ENCODE data around the gene SCARF2. TPM values are rescaled to one million over a fixed set of nuclear protein-coding genes. Genes with fewer than 3 reads are reported as not detected.

SCARF2 gene
- total and polyA plus RNA-seq, 2 of the 8 experiments (the other 6 are each of a cell fraction or from before 2014, with no cell fraction given) = 4.2 to 9.8 TPM

GRCh38 chr22:20390394-20390907 is 47.2 kb downstream of the SCARF2 start:
- no peak overlapping the region for H3K9ac ChIP-seq (replicated peaks in 1 of 4; ENCODE audit: extremely low read depth in 1 of 4, low read depth in 3 of 4, low read length in 3 of 4)
- H3K9me3 ChIP-seq (ENCODE audit: insufficient read depth in 2 of 2, low read depth in 1 of 2, low read length in 1 of 2) = no peaks in the 10 kb centered on the region
- no peak overlapping the region for H2BK5ac ChIP-seq (ENCODE audit: low read depth, low read length)
- no peaks in the 10 kb centered on the region for H3K27me3 ChIP-seq (replicated peaks in 1 of 4; ENCODE audit: control insufficient read depth in 3 of 4, extremely low read depth in 1 of 4, insufficient read depth in 3 of 4, low read length in 3 of 4)
- no peak overlapping the region for H2BK120ac ChIP-seq (replicated peaks; ENCODE audit: low read depth, low read length)
- H3K56ac ChIP-seq (replicated peaks; ENCODE audit: insufficient read length, low read depth, low read length) = no peak overlapping the region
- no peaks in the 10 kb centered on the region for H3K36me3 ChIP-seq (ENCODE audit: control insufficient read depth in 2 of 4, insufficient read depth in 4 of 4, low read length in 3 of 4)
- no peak overlapping the region for H2AK5ac ChIP-seq (ENCODE audit: low read depth, low read length)
- ChIA-PET CTCF (ENCODE audit: partially characterized antibody) (no interaction called here), POLR2A (ENCODE audit: partially characterized antibody) (no interaction called here)
- no peak overlapping the region for H3K4me3 ChIP-seq (ENCODE audit: extremely low read depth in 1 of 4, insufficient read depth in 2 of 4, low read depth in 3 of 4, low read length in 4 of 4)
- H3K14ac ChIP-seq (ENCODE audit: insufficient read length) = no peak overlapping the region
- no peak overlapping the region for H4K5ac ChIP-seq (ENCODE audit: insufficient read length, low read depth, low read length)
- no peak overlapping the region for H4K91ac ChIP-seq (replicated peaks; ENCODE audit: insufficient read length, low read length)
- peak overlapping the region; percentile 50; the same call in 1 of the 2 replicates for H2BK12ac ChIP-seq (ENCODE audit: low read depth, low read length)
- no peak overlapping the region for H3K27ac ChIP-seq (ENCODE audit: low read depth, low read length)
- no peak overlapping the region for H3K23ac ChIP-seq (ENCODE audit: insufficient read length)
- H3K4me1 ChIP-seq (replicated peaks in 1 of 4; ENCODE audit: control insufficient read depth in 3 of 4, insufficient read depth in 4 of 4, low read length in 3 of 4) = peaks cover 0 to 9% (median 7%) of the 10 kb centered on the region in 4 experiments; a peak in 5 of 7 replicates
- H2BK20ac ChIP-seq (ENCODE audit: low read length) = no peak overlapping the region
- H3K4me2 ChIP-seq (ENCODE audit: insufficient read depth in 1 of 2, low read depth in 2 of 2, low read length in 2 of 2) = no peak overlapping the region
- FAIRE-seq = no peak
- H3K79me1 ChIP-seq (ENCODE audit: low read depth, low read length) = 0 out of 2 replicates have a peak, but pooled peaks cover 2% of the 10 kb centered on the region
- peaks cover 5% of the 10 kb centered on the region; the same call in 1 of the 2 replicates for H3K23me2 ChIP-seq (ENCODE audit: low read depth, low read length)
- H3K18ac ChIP-seq (ENCODE audit: extremely low read depth, low read length) = no peak overlapping the region; the same call in 1 of the 2 replicates
- no peak overlapping the region for H2BK15ac ChIP-seq (ENCODE audit: low read length)
- peaks cover 0 to 3% of the 10 kb centered on the region in 2 experiments for H4K20me1 ChIP-seq (replicated peaks in 1 of 2; ENCODE audit: control insufficient read depth in 1 of 2, insufficient read depth in 2 of 2, low read length in 2 of 2)
- peak overlapping the region; percentile 5; the same call in 1 of the 2 replicates for H4K8ac ChIP-seq (ENCODE audit: extremely low read depth, insufficient read depth, low read length)
- no peak overlapping the region for H2AFZ ChIP-seq (ENCODE audit: low read length)
- WGBS, 2 experiments (ENCODE audit: extremely low coverage in 1 of 2, insufficient coverage in 1 of 2, insufficient read length in 1 of 2, insufficient replicate concordance in 2 of 2, low coverage in 1 of 2, low lambda C conversion rate in 2 of 2, missing lambda C conversion rate in 1 of 2) = 91% methylated on average over 5 of the region's 5 CpGs; no CpG with 5 or more reads in 1 of the 2 experiments
- H3K4ac ChIP-seq (replicated peaks; ENCODE audit: insufficient read length, low read depth, low read length) = no peak overlapping the region
- peaks cover 4 to 8% of the 10 kb centered on the region in 2 experiments; a peak in 2 of 4 replicates for H3K79me2 ChIP-seq (ENCODE audit: control insufficient read depth in 1 of 2, insufficient read depth in 2 of 2, low read length in 2 of 2)
- DNase-seq (ENCODE audit: low read depth in 1 of 2, low spot score in 2 of 2) = no peak
- no peak for TF ChIP-seq SIN3A (conservative IDR thresholded peaks at IDR 0.05 in 1 of 2, IDR thresholded peaks at IDR 0.05 in 1 of 2; ENCODE audit: low read depth in 1 of 2, low read length in 2 of 2)
- no peak for TF ChIP-seq BACH1 (IDR thresholded peaks at IDR 0.05; ENCODE audit: low read length)
- no peak for TF ChIP-seq RNF2 (IDR thresholded peaks at IDR 0.05; ENCODE audit: borderline replicate concordance, low read depth, low read length, missing control alignments, poor library complexity, severe bottlenecking)
- no peak for TF ChIP-seq SAP30 (IDR thresholded peaks at IDR 0.05; ENCODE audit: insufficient read depth, insufficient replicate concordance, low read length)
- TF ChIP-seq EGR1 (IDR thresholded peaks at IDR 0.05; ENCODE audit: borderline replicate concordance, low read depth, low read length) = no peak
- TF ChIP-seq EZH2 (IDR thresholded peaks at IDR 0.05; ENCODE audit: low read depth, low read length, severe bottlenecking) = no peak
- no peak for TF ChIP-seq POLR2A (IDR thresholded peaks at IDR 0.05; ENCODE audit: control extremely low read depth in 1 of 2, low read depth in 2 of 2, low read length in 2 of 2)
- TF ChIP-seq FOSL1 (IDR thresholded peaks at IDR 0.05; ENCODE audit: insufficient read depth, low read depth, low read length) = no peak
- TF ChIP-seq, protein P1, sequence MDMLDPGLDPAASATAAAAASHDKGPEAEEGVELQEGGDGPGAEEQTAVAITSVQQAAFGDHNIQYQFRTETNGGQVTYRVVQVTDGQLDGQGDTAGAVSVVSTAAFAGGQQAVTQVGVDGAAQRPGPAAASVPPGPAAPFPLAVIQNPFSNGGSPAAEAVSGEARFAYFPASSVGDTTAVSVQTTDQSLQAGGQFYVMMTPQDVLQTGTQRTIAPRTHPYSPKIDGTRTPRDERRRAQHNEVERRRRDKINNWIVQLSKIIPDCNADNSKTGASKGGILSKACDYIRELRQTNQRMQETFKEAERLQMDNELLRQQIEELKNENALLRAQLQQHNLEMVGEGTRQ (IDR thresholded peaks at IDR 0.05; ENCODE audit: low read length) = no peak
